Effector memory CD4-positive, alpha-beta T cell (primary cell): ENCODE results near the gene FOXL2.

Experiments used
- DNase-seq, 3 donors: peaks; one replicate each; pipeline ENCODE4 v3.0.0-alpha.2; 2020
- H3K27ac ChIP-seq: 2 replicates; pipeline ENCODE4 v1.7.0; 2013; ENCODE audit warnings: mild to moderate bottlenecking, low read length, moderate library complexity; ENCODE audit not compliant: insufficient read depth, poor library complexity, severe bottlenecking
- H3K27me3 ChIP-seq: replicated peaks from 2 replicates; pipeline ENCODE4 v1.7.0; 2013; ENCODE audit warnings: mild to moderate bottlenecking, low read length; ENCODE audit not compliant: insufficient read depth, control insufficient read depth, poor library complexity, severe bottlenecking
- H3K36me3 ChIP-seq: 2 replicates; pipeline ENCODE4 v1.7.0; 2013; ENCODE audit warnings: mild to moderate bottlenecking, low read length, moderate library complexity; ENCODE audit not compliant: control insufficient read depth, insufficient read depth
- H3K4me1 ChIP-seq: 2 replicates; pipeline ENCODE4 v1.7.0; 2013; ENCODE audit warnings: low read length, mild to moderate bottlenecking; ENCODE audit not compliant: control insufficient read depth, insufficient read depth, poor library complexity, severe bottlenecking
- H3K4me3 ChIP-seq: 2 replicates; pipeline ENCODE4 v1.7.0; 2013; ENCODE audit warnings: low read length, low read depth, mild to moderate bottlenecking; ENCODE audit not compliant: insufficient read depth, poor library complexity, severe bottlenecking
- H3K9me3 ChIP-seq: 2 replicates; pipeline ENCODE4 v1.7.0; 2013; ENCODE audit warnings: mild to moderate bottlenecking, low read length, moderate library complexity; ENCODE audit not compliant: control insufficient read depth

The FOXL2 gene

DNA sequence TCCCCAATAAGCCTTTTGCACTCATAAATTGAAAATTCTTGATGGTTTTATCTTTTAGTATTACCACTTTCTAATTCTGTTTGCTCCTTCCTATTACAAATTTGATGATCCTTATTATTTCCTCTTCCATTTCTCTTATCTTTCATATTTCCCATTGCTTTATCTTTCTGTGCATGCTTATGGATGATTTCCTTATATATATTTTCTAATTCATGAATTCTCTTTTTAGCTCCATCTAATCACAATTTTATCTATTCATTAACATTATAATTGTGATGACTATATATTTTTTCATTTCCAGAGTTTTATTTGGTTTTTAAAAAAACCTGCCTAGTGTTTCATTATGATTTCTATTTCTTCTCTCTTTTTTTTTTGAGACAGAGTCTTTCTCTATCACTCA, 18.0 kb upstream of the FOXL2 start:
- DNase-seq: no peak
- no peaks in the 10 kb centered on the region for H3K9me3 ChIP-seq
- H3K36me3 ChIP-seq: no peaks in the 10 kb centered on the region
- no peaks in the 10 kb centered on the region for H3K4me1 ChIP-seq
- H3K27me3 ChIP-seq: peaks cover 27% of the 10 kb centered on the region
- H3K4me3 ChIP-seq: no peak overlapping the region
- no peak overlapping the region for H3K27ac ChIP-seq

DNA sequence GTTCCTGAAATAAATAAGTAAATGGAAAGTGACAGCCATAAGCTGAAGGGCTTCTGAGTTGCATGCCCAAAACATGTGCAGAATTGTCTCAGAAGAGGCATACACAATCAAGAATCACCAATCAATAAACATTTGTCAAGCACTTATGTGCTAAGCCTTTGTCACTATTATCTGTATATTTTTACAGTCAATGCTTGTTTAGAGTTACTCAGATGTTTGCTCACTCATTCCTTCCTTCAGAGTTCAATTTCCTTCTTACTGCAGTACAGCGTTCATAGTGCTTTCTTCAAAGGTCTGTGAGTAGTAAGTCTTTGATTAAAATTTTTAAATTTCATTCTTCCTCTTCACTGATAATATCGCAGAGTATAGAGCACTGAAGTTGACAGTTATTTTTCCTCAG, 17.3 kb upstream of the FOXL2 start:
- Histone ChIP-seq H3K4me1 (no peaks in the 10 kb centered on the region), H3K36me3 (no peaks in the 10 kb centered on the region), H3K27me3 (peaks cover 27% of the 10 kb centered on the region), H3K9me3 (no peaks in the 10 kb centered on the region), H3K27ac (no peak overlapping the region), H3K4me3 (no peak overlapping the region)
- no peak for DNase-seq

DNA sequence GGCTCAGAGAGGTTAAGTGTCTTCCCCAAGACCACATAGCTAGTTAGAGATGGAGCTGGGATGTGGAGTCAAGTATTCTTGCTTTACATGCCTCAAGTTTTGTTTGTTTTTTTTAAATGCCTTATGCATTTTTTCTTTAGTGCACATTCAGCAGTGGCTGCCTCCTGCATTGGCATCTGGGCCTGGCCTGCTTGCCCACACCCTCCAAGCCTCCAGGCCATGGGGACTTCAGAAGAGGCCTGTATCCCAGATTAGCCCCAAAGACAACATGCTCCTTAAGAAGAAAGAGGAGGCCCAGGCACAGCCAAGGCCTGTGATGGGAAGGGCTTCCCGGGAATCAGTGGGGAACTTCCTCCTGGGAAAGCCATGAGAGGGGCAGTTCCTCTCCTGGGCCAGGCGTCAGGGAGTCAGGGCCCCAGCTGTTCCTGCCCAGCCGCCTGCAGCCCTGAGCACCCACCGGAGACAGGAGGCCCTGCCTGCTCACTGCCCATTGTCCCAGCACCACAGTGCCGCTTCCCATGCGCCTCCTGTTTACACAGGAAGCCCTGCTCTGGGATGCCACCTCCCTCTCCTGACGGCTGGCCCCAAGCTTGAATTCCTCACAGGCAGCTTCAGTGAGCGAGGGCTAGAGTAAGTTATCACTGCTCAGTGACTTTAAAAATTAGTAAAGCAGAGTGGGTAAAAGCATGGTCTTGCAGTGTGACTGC, 16.1 kb upstream of the FOXL2 start:
- Histone ChIP-seq H3K27me3 (peaks cover 27% of the 10 kb centered on the region), H3K36me3 (no peaks in the 10 kb centered on the region), H3K9me3 (no peaks in the 10 kb centered on the region), H3K4me1 (no peaks in the 10 kb centered on the region), H3K4me3 (no peak overlapping the region), H3K27ac (no peak overlapping the region)
- DNase-seq: no peak

DNA sequence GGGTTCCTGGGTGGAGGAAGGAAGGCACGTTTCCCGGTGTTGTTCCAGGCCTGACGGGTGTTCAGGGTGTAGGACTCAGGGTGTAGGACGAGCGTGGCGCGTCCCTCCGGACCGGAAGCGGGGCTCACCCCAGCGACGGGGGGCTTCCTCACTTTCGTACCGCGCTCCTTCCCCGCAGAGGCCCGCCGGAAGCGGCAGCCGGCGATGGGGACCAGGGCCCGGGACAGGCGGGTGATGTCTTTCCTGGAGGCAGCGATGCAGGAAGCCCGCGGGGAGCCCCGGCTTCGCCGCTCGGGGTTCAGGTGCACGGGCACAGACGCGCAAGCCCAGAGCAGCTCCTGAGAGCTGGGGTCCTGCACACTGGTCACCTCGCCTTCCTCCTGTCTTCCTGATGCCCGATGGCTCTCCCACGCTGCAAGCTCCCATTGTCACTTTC, 13.5 kb upstream of the FOXL2 start:
- peaks cover 29% of the 10 kb centered on the region for H3K27me3 ChIP-seq
- H3K27ac ChIP-seq: no peak overlapping the region
- no peaks in the 10 kb centered on the region for H3K4me1 ChIP-seq
- no peak for DNase-seq
- H3K9me3 ChIP-seq: no peaks in the 10 kb centered on the region
- no peak overlapping the region for H3K4me3 ChIP-seq
- H3K36me3 ChIP-seq: no peaks in the 10 kb centered on the region

DNA sequence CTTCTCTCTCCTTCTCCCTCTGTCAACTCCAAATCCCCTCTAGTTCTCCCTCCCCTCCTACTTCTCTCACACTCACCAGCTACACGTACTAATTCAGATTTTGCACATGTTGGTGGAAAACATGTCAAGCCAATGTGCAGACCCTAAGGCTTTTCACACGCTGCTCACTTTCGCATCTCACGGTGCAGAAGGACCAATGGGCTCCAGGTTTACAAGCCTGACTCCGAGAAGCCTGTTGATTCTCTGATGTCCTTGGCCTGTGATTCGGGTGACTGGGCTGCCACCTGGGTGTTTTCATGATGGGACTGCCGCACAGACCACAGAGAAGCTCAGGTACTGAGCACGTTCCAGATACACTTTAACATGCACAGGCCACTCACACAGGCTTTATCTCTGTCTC, 3.8 kb upstream of the FOXL2 start:
- no peaks in the 10 kb centered on the region for H3K36me3 ChIP-seq
- H3K4me1 ChIP-seq: peaks cover 34% of the 10 kb centered on the region
- H3K27ac ChIP-seq: no peak overlapping the region
- H3K9me3 ChIP-seq: no peaks in the 10 kb centered on the region
- H3K4me3 ChIP-seq: no peak overlapping the region
- no peak for DNase-seq
- peaks cover 41% of the 10 kb centered on the region for H3K27me3 ChIP-seq

DNA sequence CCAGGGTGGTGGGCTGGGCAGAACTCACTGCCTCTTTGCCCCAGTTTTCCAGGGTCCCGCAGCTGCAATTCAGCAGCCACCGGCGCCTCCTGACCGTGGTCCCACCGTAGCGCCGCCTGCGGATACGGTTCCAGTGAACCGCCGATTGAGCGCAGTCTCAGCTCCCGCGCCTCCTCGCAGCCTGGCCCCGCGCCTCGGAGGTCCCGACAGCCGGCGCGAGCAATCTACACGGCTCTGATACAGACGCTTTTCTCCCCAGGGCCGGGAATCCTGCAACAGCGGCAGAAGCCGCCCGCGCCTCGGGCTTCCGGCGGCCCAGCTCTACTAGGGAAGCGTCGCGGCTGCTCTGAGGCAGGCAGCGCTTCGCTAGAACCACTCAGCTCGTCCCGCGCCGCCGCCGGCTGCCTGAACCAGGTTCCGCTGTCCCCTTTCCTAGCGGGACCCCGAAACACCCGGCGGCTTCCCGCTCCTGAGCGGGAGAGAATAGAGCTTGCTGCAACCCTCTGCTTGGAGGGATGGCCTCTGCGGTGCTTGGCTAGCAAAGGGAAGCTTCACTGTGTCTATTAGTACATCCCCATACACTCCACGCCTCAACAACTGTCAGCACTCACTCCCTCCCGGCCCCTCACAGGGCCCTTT, 3.2 kb upstream of the FOXL2 start:
- no peak for DNase-seq
- peaks cover 39% of the 10 kb centered on the region for H3K27me3 ChIP-seq

DNA sequence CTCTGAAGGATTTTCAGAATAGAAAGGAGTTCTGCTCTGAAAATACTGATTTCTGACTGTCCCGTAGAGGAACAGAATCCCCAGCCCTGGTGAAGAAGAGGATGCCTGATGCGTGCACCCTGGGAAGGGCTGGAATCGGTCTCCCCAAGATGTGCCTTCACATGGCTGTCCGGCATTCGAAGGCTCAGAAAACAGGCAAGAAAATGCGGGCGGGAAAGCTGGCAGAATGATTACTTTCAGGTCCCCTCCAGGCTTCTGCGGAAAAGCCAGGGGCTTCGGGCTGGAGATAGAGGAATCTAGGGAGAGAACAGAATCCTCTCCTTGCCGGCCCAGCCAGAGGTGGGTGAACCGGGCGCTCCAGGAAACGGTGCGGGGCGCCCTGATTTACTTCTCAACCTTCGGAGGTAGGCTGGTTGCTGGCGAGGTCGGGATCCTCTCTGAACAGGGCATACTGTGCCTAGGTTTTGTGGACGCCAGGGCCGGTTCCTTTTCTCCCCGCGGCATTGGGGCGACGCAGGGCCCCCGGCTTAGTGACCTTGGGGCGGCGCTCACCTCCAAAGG, 2.6 kb upstream of the FOXL2 start:
- peak overlapping the region; percentile 36 for H3K4me3 ChIP-seq
- H3K36me3 ChIP-seq: no peaks in the 10 kb centered on the region
- H3K27me3 ChIP-seq: peaks cover 45% of the 10 kb centered on the region
- H3K27ac ChIP-seq: no peak overlapping the region
- no peaks in the 10 kb centered on the region for H3K9me3 ChIP-seq
- peaks cover 44% of the 10 kb centered on the region for H3K4me1 ChIP-seq
- no peak for DNase-seq

More for the DNA sequence above, 3.2 kb upstream of the FOXL2 start:
- H3K36me3 ChIP-seq: no peaks in the 10 kb centered on the region
- peaks cover 38% of the 10 kb centered on the region for H3K4me1 ChIP-seq
- no peak overlapping the region for H3K27ac ChIP-seq
- no peaks in the 10 kb centered on the region for H3K9me3 ChIP-seq
- peak overlapping the region; percentile 36 for H3K4me3 ChIP-seq

DNA sequence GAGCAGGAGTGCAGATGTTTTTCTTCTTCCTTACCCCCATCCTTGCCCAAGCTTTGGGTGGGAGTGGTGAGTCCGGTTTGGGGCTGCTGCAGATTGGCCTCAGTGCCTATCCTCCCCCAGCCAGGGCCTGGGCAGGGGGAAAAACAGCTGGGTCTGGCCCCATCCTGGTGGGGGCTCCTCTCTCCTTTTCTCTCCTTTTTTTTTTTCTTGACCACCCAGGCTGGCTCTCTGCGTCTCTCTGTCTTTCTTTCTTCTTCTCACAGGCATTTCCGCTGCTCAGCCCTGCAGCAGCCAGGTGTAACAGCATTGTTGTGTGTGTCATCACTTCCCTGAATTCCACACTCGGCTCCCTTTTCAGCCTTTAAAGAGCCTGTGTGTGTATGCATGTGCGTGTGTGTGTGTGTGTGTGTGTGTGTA, 2.1 kb upstream of the FOXL2 start:
- H3K4me1 ChIP-seq: peaks cover 49% of the 10 kb centered on the region
- H3K36me3 ChIP-seq: no peaks in the 10 kb centered on the region
- no peaks in the 10 kb centered on the region for H3K9me3 ChIP-seq
- no peak overlapping the region for H3K27ac ChIP-seq
- no peak overlapping the region for H3K4me3 ChIP-seq
- peaks cover 50% of the 10 kb centered on the region for H3K27me3 ChIP-seq
- no peak for DNase-seq

DNA sequence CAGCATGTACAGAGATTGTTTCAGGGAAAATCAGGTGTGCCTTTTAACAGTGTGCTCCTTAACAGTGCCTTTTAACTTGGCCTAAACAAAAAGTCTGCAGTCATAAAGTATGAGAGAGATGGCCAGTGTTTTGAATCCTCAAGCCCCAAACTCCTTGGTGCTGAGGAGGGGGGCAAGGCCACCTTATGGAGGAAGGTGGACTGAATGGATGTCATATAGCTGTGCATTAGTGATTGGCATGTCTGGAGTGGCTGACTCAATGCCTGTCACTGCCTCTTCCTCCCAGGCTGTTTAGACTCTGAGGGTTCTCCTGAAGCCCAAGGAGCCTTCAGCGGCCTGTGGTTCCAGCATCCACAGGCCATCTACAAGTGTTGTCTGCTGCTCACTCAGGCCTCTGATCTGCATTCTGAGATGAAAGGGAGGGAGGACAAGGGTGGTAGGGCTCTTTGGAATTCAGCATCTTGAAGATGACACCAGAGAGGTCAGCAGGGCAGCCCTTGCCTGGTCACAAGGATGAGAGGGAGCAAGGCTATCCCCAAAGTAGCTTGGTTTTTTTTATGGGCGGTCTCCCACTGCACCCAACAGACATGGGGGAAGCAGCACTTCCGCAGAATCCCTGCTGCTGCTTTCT, 1.5 kb upstream of the FOXL2 start:
- H3K36me3 ChIP-seq: no peaks in the 10 kb centered on the region
- H3K4me1 ChIP-seq: peaks cover 52% of the 10 kb centered on the region
- peaks cover 55% of the 10 kb centered on the region for H3K27me3 ChIP-seq
- no peak overlapping the region for H3K4me3 ChIP-seq
- H3K27ac ChIP-seq: no peak overlapping the region
- H3K9me3 ChIP-seq: no peaks in the 10 kb centered on the region
- no peak for DNase-seq
